Ishikawa (cell line): ENCODE data around the gene FABP3.

ENCODE experiments used
- CREB1 ChIP-seq: IDR thresholded peaks from 2 replicates; pipeline ENCODE4 v1.6.1; 2012; ENCODE audit warnings: low read depth
- EP300 ChIP-seq: IDR thresholded peaks from 2 replicates; pipeline ENCODE4 v1.6.1; 2012; ENCODE audit warnings: borderline replicate concordance
- MAX ChIP-seq: IDR thresholded peaks from 2 replicates; pipeline ENCODE4 v1.6.1; 2012
- NFIC ChIP-seq: IDR thresholded peaks from 2 replicates; pipeline ENCODE4 v1.6.1; 2012
- RAD21 ChIP-seq: IDR thresholded peaks from 2 replicates; pipeline ENCODE4 v1.6.1; 2012; ENCODE audit warnings: low read depth
- TAF1 ChIP-seq: IDR thresholded peaks from 2 replicates; pipeline ENCODE4 v1.6.1; 2012; ENCODE audit warnings: low read depth, mild to moderate bottlenecking
- TCF12 ChIP-seq: IDR thresholded peaks from 2 replicates; pipeline ENCODE4 v1.6.1; 2012; ENCODE audit warnings: low read depth
- YY1 ChIP-seq: IDR thresholded peaks from 2 replicates; pipeline ENCODE4 v1.6.1; 2012; ENCODE audit warnings: low read depth
- TF ChIP-seq, protein P1 (sequence below): IDR thresholded peaks from 2 replicates; pipeline ENCODE4 v1.6.1; 2012; ENCODE audit warnings: low read depth, mild to moderate bottlenecking
- TF ChIP-seq, protein P2 (sequence below): IDR thresholded peaks from 2 replicates; pipeline ENCODE4 v1.6.1; 2012

GRCh38 chr1:31399976-31400375 lies 27.1 kb upstream of the FABP3 start:
- TF ChIP-seq TAF1 (no peak), TCF12 (no peak), YY1 (no peak), MAX (no peak), NFIC (no peak), EP300 (no peak), RAD21 (no peak), CREB1 (no peak)
- TF ChIP-seq, protein P1, sequence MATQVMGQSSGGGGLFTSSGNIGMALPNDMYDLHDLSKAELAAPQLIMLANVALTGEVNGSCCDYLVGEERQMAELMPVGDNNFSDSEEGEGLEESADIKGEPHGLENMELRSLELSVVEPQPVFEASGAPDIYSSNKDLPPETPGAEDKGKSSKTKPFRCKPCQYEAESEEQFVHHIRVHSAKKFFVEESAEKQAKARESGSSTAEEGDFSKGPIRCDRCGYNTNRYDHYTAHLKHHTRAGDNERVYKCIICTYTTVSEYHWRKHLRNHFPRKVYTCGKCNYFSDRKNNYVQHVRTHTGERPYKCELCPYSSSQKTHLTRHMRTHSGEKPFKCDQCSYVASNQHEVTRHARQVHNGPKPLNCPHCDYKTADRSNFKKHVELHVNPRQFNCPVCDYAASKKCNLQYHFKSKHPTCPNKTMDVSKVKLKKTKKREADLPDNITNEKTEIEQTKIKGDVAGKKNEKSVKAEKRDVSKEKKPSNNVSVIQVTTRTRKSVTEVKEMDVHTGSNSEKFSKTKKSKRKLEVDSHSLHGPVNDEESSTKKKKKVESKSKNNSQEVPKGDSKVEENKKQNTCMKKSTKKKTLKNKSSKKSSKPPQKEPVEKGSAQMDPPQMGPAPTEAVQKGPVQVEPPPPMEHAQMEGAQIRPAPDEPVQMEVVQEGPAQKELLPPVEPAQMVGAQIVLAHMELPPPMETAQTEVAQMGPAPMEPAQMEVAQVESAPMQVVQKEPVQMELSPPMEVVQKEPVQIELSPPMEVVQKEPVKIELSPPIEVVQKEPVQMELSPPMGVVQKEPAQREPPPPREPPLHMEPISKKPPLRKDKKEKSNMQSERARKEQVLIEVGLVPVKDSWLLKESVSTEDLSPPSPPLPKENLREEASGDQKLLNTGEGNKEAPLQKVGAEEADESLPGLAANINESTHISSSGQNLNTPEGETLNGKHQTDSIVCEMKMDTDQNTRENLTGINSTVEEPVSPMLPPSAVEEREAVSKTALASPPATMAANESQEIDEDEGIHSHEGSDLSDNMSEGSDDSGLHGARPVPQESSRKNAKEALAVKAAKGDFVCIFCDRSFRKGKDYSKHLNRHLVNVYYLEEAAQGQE = no peak
- TF ChIP-seq, protein P2, sequence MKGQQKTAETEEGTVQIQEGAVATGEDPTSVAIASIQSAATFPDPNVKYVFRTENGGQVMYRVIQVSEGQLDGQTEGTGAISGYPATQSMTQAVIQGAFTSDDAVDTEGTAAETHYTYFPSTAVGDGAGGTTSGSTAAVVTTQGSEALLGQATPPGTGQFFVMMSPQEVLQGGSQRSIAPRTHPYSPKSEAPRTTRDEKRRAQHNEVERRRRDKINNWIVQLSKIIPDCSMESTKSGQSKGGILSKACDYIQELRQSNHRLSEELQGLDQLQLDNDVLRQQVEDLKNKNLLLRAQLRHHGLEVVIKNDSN = no peak
